ENCODE results near the gene LEO1. TPM values are rescaled to one million over a fixed set of nuclear protein-coding genes. Genes with fewer than 3 reads are reported as not detected.

The LEO1 gene
- total RNA-seq, 1 experiment from 2014 or later: 10.5 TPM

DNA sequence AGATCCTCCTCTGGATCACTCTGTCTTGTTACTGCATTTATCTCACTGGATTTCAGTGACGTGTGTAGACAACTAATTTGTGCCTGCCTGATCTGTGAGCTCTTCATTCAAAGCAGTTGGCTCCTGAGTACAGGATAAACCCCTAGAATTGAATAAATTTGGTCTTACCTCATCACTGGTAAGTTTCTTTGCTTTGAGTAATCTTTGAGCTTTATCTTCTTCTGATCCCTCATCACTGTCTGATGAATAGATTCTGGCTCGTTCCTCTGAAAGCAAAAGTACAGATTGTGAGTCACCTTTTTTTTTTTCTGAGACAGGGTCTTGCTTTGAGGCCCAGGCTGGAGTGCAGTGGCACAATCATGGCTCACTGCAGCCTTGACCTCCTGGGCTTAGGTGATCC is 24.5 kb downstream of the LEO1 start:
- DNase-seq (ENCODE audit: low read depth): no peak
- in situ Hi-C loops (cut with HindIII; ENCODE audit: low pct_unique_long_range_greater_than_20kb, low sequenced_read_pairs): no loop called here

- no peak for DNase-seq (ENCODE audit: low read depth)
- in situ Hi-C loops (cut with HindIII; ENCODE audit: low pct_unique_long_range_greater_than_20kb, low sequenced_read_pairs): no loop called here
These were observed 32.4 kb downstream of the LEO1 start for GRCh38 chr15:51939216-51939615.

GRCh38 chr15:51938286-51938685 is 33.3 kb downstream of the LEO1 start:
- DNase-seq (ENCODE audit: low read depth): no peak
- in situ Hi-C loops (cut with HindIII; ENCODE audit: low pct_unique_long_range_greater_than_20kb, low sequenced_read_pairs): no loop called here

DNA sequence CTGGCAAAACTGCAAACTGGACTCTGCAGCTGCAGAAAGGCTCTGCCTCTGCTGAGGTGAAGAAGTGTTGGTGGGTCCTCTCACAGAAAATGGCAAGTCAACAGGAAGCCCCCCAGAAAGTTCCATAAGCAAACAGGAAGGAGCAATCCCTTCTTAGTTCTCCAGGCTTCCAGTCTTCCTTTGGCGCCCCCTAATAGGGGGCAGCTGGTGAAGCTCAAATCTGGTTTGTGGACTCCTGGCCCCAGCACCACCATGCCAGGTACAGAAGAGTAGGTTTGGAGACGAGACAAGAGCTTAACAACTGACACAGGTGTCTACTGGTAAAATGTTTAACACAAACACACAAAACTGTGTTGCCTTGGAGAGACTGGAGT is 35.5 kb downstream of the LEO1 start:
- no peak for DNase-seq (ENCODE audit: low read depth)
- in situ Hi-C loops (cut with HindIII; ENCODE audit: low pct_unique_long_range_greater_than_20kb, low sequenced_read_pairs): no loop called here

- in situ Hi-C loops (cut with HindIII; ENCODE audit: low pct_unique_long_range_greater_than_20kb, low sequenced_read_pairs): no loop called here
- DNase-seq (ENCODE audit: low read depth): no peak
These were observed 36.0 kb downstream of the LEO1 start for GRCh38 chr15:51935466-51936104.

DNA sequence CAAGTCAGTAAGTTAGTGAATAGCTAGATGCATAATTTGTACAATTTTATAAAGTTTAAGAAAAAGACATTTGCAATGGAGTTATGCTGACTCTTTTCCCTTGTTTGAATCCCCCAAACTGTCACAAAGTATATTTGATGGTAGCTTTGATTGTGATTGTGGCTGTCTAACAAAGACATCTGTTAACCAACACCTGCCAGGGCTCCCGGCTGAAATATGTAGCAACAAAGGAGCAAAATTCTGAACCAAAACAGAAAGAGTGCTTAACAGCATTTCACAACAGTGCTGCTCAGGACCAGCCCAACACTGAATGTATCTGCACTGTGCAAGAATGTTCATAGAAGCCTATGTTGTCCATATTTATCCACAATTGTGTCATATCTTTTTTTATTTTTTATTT is 39.4 kb downstream of the LEO1 start:
- DNase-seq (ENCODE audit: low read depth): no peak
- in situ Hi-C loops (cut with HindIII; ENCODE audit: low pct_unique_long_range_greater_than_20kb, low sequenced_read_pairs): no loop called here

- DNase-seq (ENCODE audit: low read depth): no peak
- in situ Hi-C loops (cut with HindIII; ENCODE audit: low pct_unique_long_range_greater_than_20kb, low sequenced_read_pairs): no loop called here
These were observed 39.9 kb downstream of the LEO1 start for GRCh38 chr15:51931638-51932037.

DNA sequence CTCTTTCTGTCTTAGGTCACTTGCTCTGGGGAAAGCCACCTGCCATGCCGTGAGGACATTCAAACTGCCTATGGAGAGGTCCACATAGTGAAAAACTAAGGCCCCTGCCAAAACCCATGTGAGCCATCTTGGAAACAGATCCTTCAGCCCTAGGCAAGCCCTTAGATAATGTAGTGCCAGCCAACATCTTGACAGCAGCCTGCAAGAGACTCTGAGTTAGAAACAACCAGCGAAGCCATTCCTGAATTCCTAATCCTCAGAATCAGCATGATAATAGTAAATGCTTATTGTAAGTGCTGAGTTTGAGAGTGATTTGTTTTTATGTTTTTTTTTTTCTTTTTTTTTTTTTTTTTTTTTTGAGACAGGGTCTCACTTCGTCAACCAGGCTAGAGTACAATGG is 40.6 kb downstream of the LEO1 start:
- in situ Hi-C loops (cut with HindIII; ENCODE audit: low pct_unique_long_range_greater_than_20kb, low sequenced_read_pairs): no loop called here
- DNase-seq (ENCODE audit: low read depth): no peak

DNA sequence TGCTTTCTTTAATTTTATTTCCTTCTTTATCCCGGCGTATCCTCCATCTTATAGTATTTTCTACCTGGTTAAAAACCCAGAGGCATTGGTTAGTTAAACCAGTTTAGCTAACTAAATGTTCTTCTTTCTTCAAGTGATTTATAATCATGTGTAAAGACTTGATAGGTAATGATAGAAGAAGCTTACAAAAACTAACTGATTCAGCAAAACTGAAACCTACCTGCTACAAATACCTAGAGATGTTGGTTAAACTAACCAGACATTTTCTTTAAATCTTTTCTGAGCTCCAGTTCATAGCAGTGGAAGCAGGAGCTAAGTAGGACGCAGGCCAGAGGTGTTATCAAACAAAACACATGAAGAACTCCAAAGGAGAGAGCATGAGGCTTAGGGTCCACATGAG is 44.8 kb downstream of the LEO1 start:
- in situ Hi-C loops (cut with HindIII; ENCODE audit: low pct_unique_long_range_greater_than_20kb, low sequenced_read_pairs): no loop called here
- no peak for DNase-seq (ENCODE audit: low read depth)

DNA sequence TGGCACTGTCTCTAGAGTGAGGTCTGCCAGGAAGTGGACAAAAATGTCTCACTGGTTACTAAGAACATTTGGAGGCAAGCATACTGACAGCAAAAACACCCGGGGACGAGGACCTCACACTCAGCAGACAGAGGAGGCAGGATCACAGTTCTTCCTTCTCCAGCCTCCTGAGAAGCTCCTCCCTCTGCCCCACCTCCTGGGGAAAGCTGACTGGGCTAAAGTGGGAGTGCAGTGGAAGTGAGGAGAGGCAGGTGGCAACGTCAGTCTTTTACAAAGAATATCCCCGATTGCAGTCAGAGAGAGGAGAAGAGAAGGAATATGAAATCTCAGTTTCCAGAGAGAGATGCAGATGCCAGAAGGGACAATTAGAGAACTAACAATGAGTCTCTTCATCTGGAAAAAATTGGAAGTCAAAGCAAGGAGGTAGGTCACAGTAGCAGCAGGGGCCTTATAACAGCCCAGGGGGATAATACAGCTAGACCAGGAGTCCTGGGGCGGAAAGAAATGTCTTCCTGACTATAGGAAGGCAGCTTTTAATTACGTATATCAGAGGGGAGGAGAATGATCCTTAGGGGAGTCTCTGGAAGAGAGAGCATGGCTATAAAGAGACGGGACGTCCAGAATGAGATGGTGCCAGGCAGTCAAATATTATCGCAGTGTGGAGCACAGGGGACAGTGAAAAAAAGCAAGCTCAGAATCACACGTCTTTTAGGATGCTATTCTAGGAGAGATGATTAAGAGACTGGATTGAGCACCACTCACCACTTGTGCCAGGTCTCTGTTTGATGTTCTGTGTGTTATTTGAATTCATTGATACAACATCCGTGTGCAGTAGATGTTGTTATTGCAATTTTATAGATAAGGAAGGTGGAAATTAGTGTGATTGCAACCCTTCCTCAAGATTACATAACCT is 47.2 kb downstream of the LEO1 start:
- DNase-seq (ENCODE audit: low read depth): no peak
- in situ Hi-C loops (cut with HindIII; ENCODE audit: low pct_unique_long_range_greater_than_20kb, low sequenced_read_pairs): no loop called here

DNA sequence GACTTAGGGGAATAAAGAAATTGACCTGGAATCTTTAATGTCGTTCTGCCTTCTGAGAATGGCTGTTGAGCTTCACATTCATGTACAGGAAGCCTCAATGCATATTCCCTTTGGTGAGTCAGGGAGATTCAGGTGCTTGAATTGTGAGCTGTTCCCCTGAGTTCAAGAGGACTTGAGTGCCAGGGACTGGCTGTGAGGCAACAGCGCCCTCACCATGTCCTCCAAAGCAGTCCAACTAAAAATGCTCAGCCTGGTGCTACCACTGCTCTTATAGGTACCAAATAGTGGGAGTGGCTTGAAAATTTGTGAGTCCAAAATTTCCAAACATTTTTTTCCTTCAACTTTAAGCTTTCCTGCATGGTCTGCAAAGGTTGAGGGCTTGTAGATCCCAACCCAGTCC is 54.1 kb downstream of the LEO1 start:
- in situ Hi-C loops (cut with HindIII; ENCODE audit: low pct_unique_long_range_greater_than_20kb, low sequenced_read_pairs): no loop called here
- DNase-seq (ENCODE audit: low read depth): no peak

DNA sequence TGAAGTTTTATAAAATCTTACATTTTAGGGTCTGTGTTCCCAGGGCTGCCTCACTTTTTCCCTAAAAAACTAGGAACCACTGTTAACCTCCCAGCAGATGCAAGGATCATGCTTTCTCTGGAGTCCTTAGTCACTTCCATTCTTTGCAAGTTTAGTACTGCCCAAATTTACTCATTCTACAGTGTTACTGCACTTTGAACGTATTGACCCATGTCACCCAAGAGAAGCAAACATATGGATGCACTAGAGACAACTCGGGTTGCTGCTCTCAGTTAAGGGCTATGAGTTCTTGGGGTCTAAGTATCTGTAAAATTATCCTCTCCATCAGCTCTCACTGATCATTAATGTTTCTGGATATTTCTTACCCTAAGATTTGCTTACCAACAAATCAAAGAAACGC is 59.0 kb downstream of the LEO1 start:
- DNase-seq (ENCODE audit: low read depth): no peak
- in situ Hi-C loops (cut with HindIII; ENCODE audit: low pct_unique_long_range_greater_than_20kb, low sequenced_read_pairs): no loop called here

- in situ Hi-C loops (cut with HindIII; ENCODE audit: low pct_unique_long_range_greater_than_20kb, low sequenced_read_pairs): no loop called here
- DNase-seq (ENCODE audit: low read depth): no peak
These were observed 62.0 kb downstream of the LEO1 start for GRCh38 chr15:51909584-51909983.

DNA sequence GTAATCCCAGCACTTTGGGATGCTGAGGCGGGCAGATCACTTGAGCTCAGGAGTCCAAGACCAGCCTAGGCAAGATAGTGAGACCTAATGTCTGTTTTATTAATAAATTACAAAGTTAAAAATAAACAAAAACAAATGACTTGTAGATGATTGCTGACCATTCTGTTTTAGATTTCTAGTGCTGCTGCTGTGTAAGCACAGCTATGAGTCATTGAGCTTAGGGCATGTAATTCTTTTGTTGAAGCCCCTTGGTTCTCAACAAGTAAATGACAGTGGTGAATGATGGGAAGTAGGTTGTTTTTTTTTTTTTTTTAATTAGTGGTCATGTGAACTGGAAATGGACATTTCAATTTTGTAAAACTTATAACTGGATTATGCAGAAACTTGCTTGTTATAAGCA is 63.3 kb downstream of the LEO1 start:
- peak; percentile 40 for DNase-seq (ENCODE audit: low read depth)
- in situ Hi-C loops (cut with HindIII; ENCODE audit: low pct_unique_long_range_greater_than_20kb, low sequenced_read_pairs): no loop called here

- DNase-seq (ENCODE audit: low read depth): peak; percentile 82
- in situ Hi-C loops (cut with HindIII; ENCODE audit: low pct_unique_long_range_greater_than_20kb, low sequenced_read_pairs): no loop called here
These were observed 64.3 kb downstream of the LEO1 start for GRCh38 chr15:51907136-51907862.

- in situ Hi-C loops (cut with HindIII; ENCODE audit: low pct_unique_long_range_greater_than_20kb, low sequenced_read_pairs): no loop called here
These were observed 66.6 kb downstream of the LEO1 start for GRCh38 chr15:51904931-51905330.

DNA sequence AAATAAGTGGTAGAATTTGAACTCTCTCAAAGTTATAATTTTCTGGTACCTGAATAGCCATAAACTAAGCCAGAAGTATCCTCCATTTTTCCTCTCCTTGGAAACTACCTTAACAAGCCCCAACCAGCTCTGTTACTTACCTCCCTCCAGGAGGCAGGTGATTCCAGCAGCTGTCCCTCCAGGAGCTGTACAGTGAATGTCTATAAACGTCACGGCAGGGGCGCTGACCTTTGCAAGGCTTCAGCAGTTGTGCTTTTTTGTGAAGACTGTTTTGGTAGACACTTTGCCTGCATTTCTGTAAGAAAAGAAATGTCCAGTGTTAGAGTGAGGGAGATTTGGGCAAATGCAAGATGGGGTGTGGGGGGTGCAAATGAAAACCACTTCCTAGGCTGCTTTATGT is 67.2 kb downstream of the LEO1 start:
- in situ Hi-C loops (cut with HindIII; ENCODE audit: low pct_unique_long_range_greater_than_20kb, low sequenced_read_pairs): no loop called here
- DNase-seq (ENCODE audit: low read depth): no peak

More at GRCh38 chr15:51904931-51905330, 66.6 kb downstream of the LEO1 start:
- DNase-seq (ENCODE audit: low read depth): no peak

- DNase-seq (ENCODE audit: low read depth): no peak
- in situ Hi-C loops (cut with HindIII; ENCODE audit: low pct_unique_long_range_greater_than_20kb, low sequenced_read_pairs): no loop called here
These were observed 82.1 kb downstream of the LEO1 start for GRCh38 chr15:51889486-51889885.

- in situ Hi-C loops (cut with HindIII; ENCODE audit: low pct_unique_long_range_greater_than_20kb, low sequenced_read_pairs): no loop called here
- DNase-seq (ENCODE audit: low read depth): no peak
These were observed 82.9 kb downstream of the LEO1 start for GRCh38 chr15:51888593-51889195.

Data from Caki2 (cell line).